Adipocyte (in vitro differentiated cells): ENCODE results near the gene ACKR3.

Experiments
- DNase-seq: peaks from one replicate; pipeline ENCODE4 v3.0.0-alpha.2; 2015; ENCODE audit warnings: low read depth
- H3K27me3 ChIP-seq: replicated peaks from 2 replicates; pipeline ENCODE4 v1.7.0; 2013; ENCODE audit warnings: mild to moderate bottlenecking, low read length, moderate library complexity; ENCODE audit not compliant: control insufficient read depth, insufficient read depth
- H3K36me3 ChIP-seq: 2 replicates; pipeline ENCODE4 v1.7.0; 2013; ENCODE audit warnings: low read length, mild to moderate bottlenecking, moderate library complexity; ENCODE audit not compliant: control insufficient read depth, insufficient read depth, severe bottlenecking
- H3K4me1 ChIP-seq: 2 replicates; pipeline ENCODE4 v1.7.0; 2013; ENCODE audit warnings: mild to moderate bottlenecking, low read length, moderate library complexity; ENCODE audit not compliant: control insufficient read depth, insufficient read depth
- H3K4me3 ChIP-seq: 2 replicates; pipeline ENCODE4 v1.7.0; 2013; ENCODE audit warnings: mild to moderate bottlenecking, low read length, moderate library complexity
- H3K9ac ChIP-seq: 2 replicates; pipeline ENCODE4 v1.7.0; 2013; ENCODE audit warnings: mild to moderate bottlenecking, low read length, moderate library complexity
- H3K9me3 ChIP-seq: 2 replicates; pipeline ENCODE4 v1.7.0; 2013; ENCODE audit warnings: mild to moderate bottlenecking, low read length, moderate library complexity; ENCODE audit not compliant: control insufficient read depth

The ACKR3 gene

DNA sequence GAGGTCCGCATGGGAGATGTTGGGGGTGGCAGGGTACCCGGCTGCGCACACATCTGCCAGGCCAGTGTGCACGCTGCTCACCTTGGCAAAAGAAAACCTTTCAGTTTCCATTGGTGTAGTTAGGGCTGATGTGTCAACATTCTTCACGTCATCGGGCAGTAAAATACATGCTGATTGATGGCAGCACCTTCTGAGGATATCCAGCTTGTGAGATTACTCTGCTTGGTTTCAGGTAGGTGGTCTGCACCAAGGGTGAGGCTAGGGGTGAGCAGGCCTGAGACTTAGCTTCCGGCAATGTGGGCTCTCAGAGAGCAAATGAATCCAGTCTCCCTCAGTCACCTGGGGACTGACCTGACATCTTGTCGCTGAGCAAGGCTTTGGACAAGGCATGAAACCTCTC lies 19.3 kb upstream of the ACKR3 start:
- no peak for DNase-seq
- no peaks in the 10 kb centered on the region for H3K36me3 ChIP-seq
- peaks cover 21% of the 10 kb centered on the region for H3K9me3 ChIP-seq
- peaks cover 29% of the 10 kb centered on the region for H3K27me3 ChIP-seq
- H3K4me3 ChIP-seq: no peak overlapping the region
- H3K9ac ChIP-seq: no peak overlapping the region
- H3K4me1 ChIP-seq: no peaks in the 10 kb centered on the region

- DNase-seq: no peak
- Histone ChIP-seq H3K36me3 (no peaks in the 10 kb centered on the region), H3K27me3 (peaks cover 29% of the 10 kb centered on the region), H3K9ac (no peak overlapping the region), H3K4me3 (no peak overlapping the region), H3K9me3 (peaks cover 21% of the 10 kb centered on the region), H3K4me1 (no peaks in the 10 kb centered on the region)
These were observed 18.7 kb upstream of the ACKR3 start for GRCh38 chr2:236550701-236551465.

DNA sequence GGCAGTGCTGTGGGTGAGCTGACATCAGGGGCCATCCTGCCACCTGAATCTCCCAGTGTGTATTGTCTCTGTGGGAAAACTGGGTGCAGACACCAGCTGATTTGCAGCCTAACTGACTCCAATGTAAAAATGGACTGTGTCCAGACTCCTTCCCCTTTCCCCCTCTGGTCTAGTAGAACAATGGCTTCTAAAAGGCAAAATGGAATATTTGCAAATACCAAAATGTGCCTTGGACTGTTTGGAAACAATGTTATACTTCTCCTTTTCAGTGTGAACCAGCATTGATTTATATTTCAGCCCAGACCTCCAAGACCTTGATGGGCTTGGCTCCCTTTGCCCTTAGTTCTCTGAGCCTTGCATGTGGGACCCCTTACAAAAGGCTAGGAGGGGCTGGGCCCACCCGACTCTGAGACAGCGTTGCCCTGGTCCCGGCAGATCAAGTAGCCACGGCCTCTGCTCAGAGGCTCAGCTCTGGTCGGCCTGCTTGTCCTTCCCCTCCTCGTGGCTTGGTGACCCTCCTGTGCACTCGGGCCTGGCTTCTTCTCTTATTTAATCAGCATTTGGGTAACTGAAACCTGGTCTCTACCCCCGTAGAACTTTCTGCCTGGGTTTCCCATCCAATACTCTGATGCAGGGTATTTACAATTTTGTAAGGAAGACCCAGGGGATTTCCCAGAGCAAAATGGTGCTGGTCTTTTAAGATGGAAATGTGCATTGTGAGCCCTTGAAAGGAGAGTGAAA lies 18.0 kb upstream of the ACKR3 start:
- no peak for DNase-seq
- H3K27me3 ChIP-seq: peaks cover 29% of the 10 kb centered on the region
- peaks cover 21% of the 10 kb centered on the region for H3K9me3 ChIP-seq
- no peaks in the 10 kb centered on the region for H3K36me3 ChIP-seq
- no peak overlapping the region for H3K4me3 ChIP-seq
- H3K9ac ChIP-seq: no peak overlapping the region
- no peaks in the 10 kb centered on the region for H3K4me1 ChIP-seq

DNA sequence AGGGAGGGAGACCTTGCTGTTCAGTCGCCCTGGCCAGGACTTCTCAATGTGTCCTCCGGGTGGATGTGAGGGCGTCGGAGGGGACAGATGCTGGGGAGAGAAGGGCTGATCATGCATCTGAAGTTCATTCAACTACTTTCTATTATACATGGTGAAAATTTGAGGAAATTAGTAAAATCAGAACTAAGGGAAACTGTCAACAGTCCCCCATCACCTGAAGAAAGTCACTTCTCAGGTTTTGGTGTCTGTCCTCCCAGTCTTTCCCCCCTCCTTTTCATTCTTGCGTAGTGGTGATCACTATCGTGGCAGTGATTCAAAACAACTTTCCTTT lies 17.4 kb upstream of the ACKR3 start:
- Histone ChIP-seq H3K9me3 (peaks cover 20% of the 10 kb centered on the region), H3K36me3 (no peaks in the 10 kb centered on the region), H3K27me3 (peaks cover 29% of the 10 kb centered on the region), H3K9ac (no peak overlapping the region), H3K4me1 (no peaks in the 10 kb centered on the region), H3K4me3 (no peak overlapping the region)
- no peak for DNase-seq

GRCh38 chr2:236552581-236553363 lies 16.9 kb upstream of the ACKR3 start:
- Histone ChIP-seq H3K4me3 (no peak overlapping the region), H3K9ac (no peak overlapping the region), H3K9me3 (peaks cover 14% of the 10 kb centered on the region), H3K36me3 (no peaks in the 10 kb centered on the region), H3K27me3 (peaks cover 29% of the 10 kb centered on the region), H3K4me1 (no peaks in the 10 kb centered on the region)
- DNase-seq: peak; percentile 27

GRCh38 chr2:236553522-236553921 lies 16.1 kb upstream of the ACKR3 start:
- H3K4me1 ChIP-seq: no peaks in the 10 kb centered on the region
- DNase-seq: no peak
- H3K4me3 ChIP-seq: no peak overlapping the region
- H3K9ac ChIP-seq: no peak overlapping the region
- H3K36me3 ChIP-seq: no peaks in the 10 kb centered on the region
- H3K27me3 ChIP-seq: peaks cover 29% of the 10 kb centered on the region
- peaks cover 12% of the 10 kb centered on the region for H3K9me3 ChIP-seq

GRCh38 chr2:236554629-236555282 lies 14.9 kb upstream of the ACKR3 start:
- H3K36me3 ChIP-seq: no peaks in the 10 kb centered on the region
- H3K27me3 ChIP-seq: peaks cover 29% of the 10 kb centered on the region
- DNase-seq: no peak
- H3K9ac ChIP-seq: no peak overlapping the region
- H3K4me3 ChIP-seq: no peak overlapping the region
- H3K4me1 ChIP-seq: no peaks in the 10 kb centered on the region
- peaks cover 12% of the 10 kb centered on the region for H3K9me3 ChIP-seq

DNA sequence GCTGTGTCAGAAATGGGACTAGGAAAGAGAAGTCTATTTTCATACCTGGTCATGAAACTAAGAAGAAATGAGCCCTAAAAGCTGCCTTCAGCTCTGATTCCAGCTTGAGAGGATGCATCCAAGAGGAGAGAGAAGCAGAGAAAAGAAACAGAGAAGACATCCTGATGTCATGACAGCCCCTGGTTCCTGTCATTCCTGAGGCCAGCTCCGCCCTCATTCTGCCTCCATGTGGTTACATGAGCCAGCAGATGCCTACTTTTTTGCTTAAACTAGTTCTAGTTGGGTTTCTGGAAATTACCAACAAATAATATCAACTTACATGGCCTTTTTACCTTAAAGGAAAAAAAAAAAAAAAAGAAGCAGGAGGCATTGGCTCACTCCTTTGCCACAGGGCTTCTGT lies 14.1 kb upstream of the ACKR3 start:
- Histone ChIP-seq H3K4me3 (no peak overlapping the region), H3K36me3 (no peaks in the 10 kb centered on the region), H3K27me3 (peaks cover 25% of the 10 kb centered on the region), H3K4me1 (no peaks in the 10 kb centered on the region), H3K9ac (no peak overlapping the region), H3K9me3 (peaks cover 12% of the 10 kb centered on the region)
- DNase-seq: peak; percentile 23

GRCh38 chr2:236557306-236558030 lies 12.2 kb upstream of the ACKR3 start:
- Histone ChIP-seq H3K27me3 (peaks cover 14% of the 10 kb centered on the region), H3K9ac (no peak overlapping the region), H3K9me3 (peaks cover 12% of the 10 kb centered on the region), H3K36me3 (no peaks in the 10 kb centered on the region), H3K4me3 (no peak overlapping the region), H3K4me1 (no peaks in the 10 kb centered on the region)
- DNase-seq: no peak

GRCh38 chr2:236558036-236558435 lies 11.6 kb upstream of the ACKR3 start:
- Histone ChIP-seq H3K9me3 (peaks cover 12% of the 10 kb centered on the region), H3K4me1 (no peaks in the 10 kb centered on the region), H3K4me3 (no peak overlapping the region), H3K36me3 (no peaks in the 10 kb centered on the region), H3K9ac (no peak overlapping the region), H3K27me3 (peaks cover 11% of the 10 kb centered on the region)
- no peak for DNase-seq
